GM12801 (cell line): ENCODE measurements around the gene SMAD3.

Source experiments
- CTCF ChIP-seq: IDR thresholded peaks from one replicate; pipeline ENCODE4 v1.5.1; 2011; ENCODE audit warnings: control low read depth; ENCODE audit not compliant: insufficient read length; ENCODE audit errors: extremely low read depth

Gene SMAD3

GRCh38 chr15:67124911-67125588 lies 59.6 kb downstream of the SMAD3 start:
- TF ChIP-seq CTCF = no peak

- no peak for TF ChIP-seq CTCF
These were observed 60.4 kb downstream of the SMAD3 start for GRCh38 chr15:67125589-67126502.

- no peak for TF ChIP-seq CTCF
These were observed 61.3 kb downstream of the SMAD3 start for GRCh38 chr15:67126551-67127330.

GRCh38 chr15:67127331-67127664 lies 61.9 kb downstream of the SMAD3 start:
- TF ChIP-seq CTCF = no peak

- TF ChIP-seq CTCF = no peak
These were observed 62.6 kb downstream of the SMAD3 start for GRCh38 chr15:67127965-67128364.

GRCh38 chr15:67130166-67130565 lies 64.8 kb downstream of the SMAD3 start:
- no peak for TF ChIP-seq CTCF
